A549 (cell line): ENCODE results near the gene HSD17B3.
"Not testable (repeated sequence)": the region's sequence is repeated elsewhere in the genome, so short reads cannot be mapped to it uniquely, and the experiment has no call there.

Experiments used
- CEBPB ChIP-seq, 2 experiments: fragments of >200 bp in 1 of 2; sonication (Bioruptor Twin) in 1 of 2; formaldehyde crosslinking in 1 of 2; IDR thresholded peaks; 2 replicates each; pipeline ENCODE4 v1.6.1; 2012 to 2016
- CHD4 ChIP-seq: fragments of 200-600 bp; sonication (generic); IDR thresholded peaks from 2 replicates; pipeline ENCODE4 v1.6.1; 2016; ENCODE audit warnings: antibody characterized with exemption, mild to moderate bottlenecking, borderline replicate concordance
- CTCF ChIP-seq: fragments of >200 bp; sonication (Bioruptor Twin); formaldehyde crosslinking; IDR thresholded peaks from 3 replicates; pipeline ENCODE4 v1.5.1; 2016
- EHMT2 ChIP-seq: fragments of 200-600 bp; sonication (generic); IDR thresholded peaks from 2 replicates; pipeline ENCODE4 v1.6.1; 2016; ENCODE audit warnings: antibody characterized with exemption, low read depth, mild to moderate bottlenecking, moderate library complexity
- EP300 ChIP-seq, 2 experiments: fragments of >200 bp; sonication (Bioruptor Twin); formaldehyde crosslinking; IDR thresholded peaks; 2 replicates in 1 of 2; 3 replicates in 1 of 2; pipeline ENCODE4 v1.6.1; 2016 to 2017
- HDAC2 ChIP-seq: fragments of 200-600 bp; sonication (generic); IDR thresholded peaks from 2 replicates; pipeline ENCODE4 v1.6.1; 2016
- KDM1A ChIP-seq: fragments of 200-600 bp; sonication (generic); IDR thresholded peaks from 2 replicates; pipeline ENCODE4 v1.6.1; 2016; ENCODE audit warnings: low read depth, mild to moderate bottlenecking
- MAFK ChIP-seq: fragments of 450-650 bp; IDR thresholded peaks from 2 replicates; pipeline ENCODE4 v1.6.1; 2014; ENCODE audit not compliant: partially characterized antibody
- MAX ChIP-seq: IDR thresholded peaks from 2 replicates; pipeline ENCODE4 v1.6.1; 2012
- POLR2A ChIP-seq: IDR thresholded peaks from 2 replicates; pipeline ENCODE4 v1.6.1; 2012; ENCODE audit warnings: mild to moderate bottlenecking, low read length
- SMC3 ChIP-seq: fragments of >200 bp; sonication (Bioruptor Twin); formaldehyde crosslinking; IDR thresholded peaks from 3 replicates; pipeline ENCODE4 v1.6.1; 2018; ENCODE audit warnings: inconsistent platforms
- TFCP2L1 ChIP-seq: fragments of 250-450 bp; sonication (Bioruptor Pico); IDR thresholded peaks from 2 replicates; pipeline ENCODE4 v1.5.0; 2021; ENCODE audit warnings: mild to moderate bottlenecking
- ZC3H11A ChIP-seq: fragments of 450-650 bp; IDR thresholded peaks from 2 replicates; pipeline ENCODE4 v1.6.1; 2014; ENCODE audit warnings: antibody characterized with exemption, mild to moderate bottlenecking

- TF ChIP-seq EP300 (IDR thresholded peaks at IDR 0.05); CTCF; POLR2A; CHD4; HDAC2; SMC3; ZC3H11A; EHMT2; MAX; CEBPB (IDR thresholded peaks at IDR 0.05); MAFK; TFCP2L1; KDM1A: not testable (repeated sequence)
Measured at GRCh38 chr9:96322736-96323135, 20.8 kb upstream of the HSD17B3 start.
